Osteocyte (in vitro differentiated cells): ENCODE measurements around the gene PGLYRP4. TPM values are rescaled to one million over a fixed set of nuclear protein-coding genes. Genes with fewer than 3 reads are reported as not detected.

Experiments
- DNase-seq: peaks from one replicate; pipeline ENCODE4 v3.0.0; 2021; ENCODE audit warnings: mixed read lengths; ENCODE audit not compliant: unreplicated experiment; ENCODE audit errors: extremely low spot score
- H3K27ac Mint-ChIP-seq: one replicate; pipeline ENCODE4 v1.8.0; 2021; ENCODE audit warnings: mild to moderate bottlenecking, mixed read lengths; ENCODE audit not compliant: unreplicated experiment
- H3K27me3 Mint-ChIP-seq: one replicate; pipeline ENCODE4 v1.8.0; 2021; ENCODE audit warnings: mixed read lengths; ENCODE audit not compliant: unreplicated experiment
- H3K36me3 Mint-ChIP-seq: one replicate; pipeline ENCODE4 v1.8.0; 2021; ENCODE audit warnings: mixed read lengths; ENCODE audit not compliant: unreplicated experiment
- H3K4me1 Mint-ChIP-seq: one replicate; pipeline ENCODE4 v1.8.0; 2021; ENCODE audit warnings: mixed read lengths; ENCODE audit not compliant: unreplicated experiment
- H3K4me3 Mint-ChIP-seq: one replicate; pipeline ENCODE4 v1.8.0; 2021; ENCODE audit warnings: mild to moderate bottlenecking, moderate library complexity, mixed read lengths; ENCODE audit not compliant: unreplicated experiment
- H3K9me3 Mint-ChIP-seq: one replicate; pipeline ENCODE4 v1.8.0; 2021; ENCODE audit warnings: mixed read lengths; ENCODE audit not compliant: unreplicated experiment
- total RNA-seq: library from RNA; stranded (reverse); gene quantifications from 2 replicates; pipeline ENCODE4 v1.2.1, GENCODE V29; 2021
- TF ChIP-seq, protein P1 (sequence below): fragments of 200-600 bp; sonication (generic); IDR thresholded peaks from 2 replicates; pipeline ENCODE4 v1.5.0; 2021; ENCODE audit warnings: antibody characterized with exemption, mild to moderate bottlenecking, moderate library complexity

The PGLYRP4 gene
- total RNA-seq, 1 donor from 2014 or later = not detected

DNA sequence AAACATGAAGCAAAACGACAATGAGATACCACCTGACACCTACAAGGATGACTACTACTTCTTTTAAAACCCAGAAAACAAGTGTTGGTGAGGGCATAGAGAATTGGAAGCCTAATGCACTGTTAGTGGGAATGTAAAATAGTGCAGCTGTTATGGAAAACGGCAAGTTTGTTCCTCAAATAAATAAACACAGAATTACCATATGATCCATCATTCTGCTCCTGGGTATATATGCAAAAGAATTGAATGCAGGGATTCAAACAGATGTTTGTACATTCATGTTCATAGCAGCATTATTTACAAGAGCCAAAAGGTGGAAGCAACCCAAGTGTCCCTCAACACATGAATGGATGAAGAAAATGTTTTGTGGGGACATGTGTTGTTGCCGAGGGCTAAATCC lies 43.6 kb upstream of the PGLYRP4 start:
- Mint-ChIP-seq H3K9me3 (no peaks in the 10 kb centered on the region), H3K27ac (no peak overlapping the region), H3K36me3 (no peaks in the 10 kb centered on the region), H3K27me3 (no peaks in the 10 kb centered on the region), H3K4me3 (no peak overlapping the region), H3K4me1 (no peaks in the 10 kb centered on the region)
- no peak for DNase-seq
- TF ChIP-seq, protein P1, sequence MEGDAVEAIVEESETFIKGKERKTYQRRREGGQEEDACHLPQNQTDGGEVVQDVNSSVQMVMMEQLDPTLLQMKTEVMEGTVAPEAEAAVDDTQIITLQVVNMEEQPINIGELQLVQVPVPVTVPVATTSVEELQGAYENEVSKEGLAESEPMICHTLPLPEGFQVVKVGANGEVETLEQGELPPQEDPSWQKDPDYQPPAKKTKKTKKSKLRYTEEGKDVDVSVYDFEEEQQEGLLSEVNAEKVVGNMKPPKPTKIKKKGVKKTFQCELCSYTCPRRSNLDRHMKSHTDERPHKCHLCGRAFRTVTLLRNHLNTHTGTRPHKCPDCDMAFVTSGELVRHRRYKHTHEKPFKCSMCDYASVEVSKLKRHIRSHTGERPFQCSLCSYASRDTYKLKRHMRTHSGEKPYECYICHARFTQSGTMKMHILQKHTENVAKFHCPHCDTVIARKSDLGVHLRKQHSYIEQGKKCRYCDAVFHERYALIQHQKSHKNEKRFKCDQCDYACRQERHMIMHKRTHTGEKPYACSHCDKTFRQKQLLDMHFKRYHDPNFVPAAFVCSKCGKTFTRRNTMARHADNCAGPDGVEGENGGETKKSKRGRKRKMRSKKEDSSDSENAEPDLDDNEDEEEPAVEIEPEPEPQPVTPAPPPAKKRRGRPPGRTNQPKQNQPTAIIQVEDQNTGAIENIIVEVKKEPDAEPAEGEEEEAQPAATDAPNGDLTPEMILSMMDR = no peak

DNA sequence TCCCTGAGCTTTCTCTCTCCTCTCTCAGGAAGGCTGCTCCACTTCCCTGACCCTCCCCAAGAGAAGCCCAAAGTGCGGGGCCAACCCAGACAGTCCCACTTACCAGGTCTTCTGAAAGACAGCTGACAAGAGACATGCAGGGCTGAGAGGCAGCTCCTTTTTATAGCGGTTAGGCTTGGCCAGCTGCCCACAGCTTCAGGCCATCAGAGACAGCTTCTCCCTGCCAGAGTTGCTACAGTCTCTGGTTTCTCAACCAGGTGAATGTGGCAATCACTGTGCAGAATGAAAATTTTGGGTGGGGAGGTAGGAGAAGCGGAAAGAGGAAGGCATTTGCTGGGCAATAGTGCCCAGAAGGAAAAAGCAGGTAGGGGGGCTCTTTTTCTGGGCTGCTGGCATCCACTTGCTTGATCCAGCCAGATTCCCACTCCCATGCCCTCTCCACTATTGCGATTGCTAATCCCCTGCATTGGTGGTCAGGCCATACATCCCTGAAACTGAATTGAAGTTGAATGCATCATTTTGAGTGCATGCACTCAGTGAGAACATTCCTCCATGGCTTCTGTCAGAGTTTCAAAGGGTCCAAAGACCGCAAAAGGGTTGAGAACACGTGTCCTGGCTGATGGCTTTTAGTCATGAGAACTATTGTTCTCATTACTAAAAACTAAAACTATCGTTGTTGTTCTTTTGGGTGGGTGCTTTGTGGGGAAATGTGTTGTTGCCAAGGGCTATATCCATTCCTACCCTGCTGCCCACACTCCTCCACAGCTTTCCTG lies 42.5 kb upstream of the PGLYRP4 start, which contains the start of gene S100A8:
S100A8 (minus strand) TSS at position 136 of the 773 bp plus-strand sequence. CDS start 538 bp downstream, outside the sequence.
- H3K27ac Mint-ChIP-seq = no peak within 1 kb of the TSS
- H3K4me3 Mint-ChIP-seq = no peak within 1 kb of the TSS
- peaks cover 2% of the 10 kb centered on the region for H3K27me3 Mint-ChIP-seq
- TF ChIP-seq, protein P1 = no peak
- no peaks in the 10 kb centered on the region for H3K36me3 Mint-ChIP-seq
- DNase-seq = peak; percentile 71
- no peaks in the 10 kb centered on the region for H3K9me3 Mint-ChIP-seq
- no peaks in the 10 kb centered on the region for H3K4me1 Mint-ChIP-seq

GRCh38 chr1:153389973-153390879 lies 41.6 kb upstream of the PGLYRP4 start:
- Mint-ChIP-seq H3K27ac (no peak overlapping the region), H3K4me3 (no peak overlapping the region)

GRCh38 chr1:153389401-153389800 lies 40.8 kb upstream of the PGLYRP4 start:
- H3K27me3 Mint-ChIP-seq = peaks cover 2% of the 10 kb centered on the region
- H3K4me3 Mint-ChIP-seq = no peak overlapping the region
- no peak for DNase-seq
- H3K4me1 Mint-ChIP-seq = no peaks in the 10 kb centered on the region
- H3K36me3 Mint-ChIP-seq = no peaks in the 10 kb centered on the region
- TF ChIP-seq, protein P1 = no peak
- no peak overlapping the region for H3K27ac Mint-ChIP-seq
- no peaks in the 10 kb centered on the region for H3K9me3 Mint-ChIP-seq

More at GRCh38 chr1:153389973-153390879, 41.6 kb upstream of the PGLYRP4 start:
- TF ChIP-seq, protein P1 = no peak
- peak; percentile 77 for DNase-seq
- no peaks in the 10 kb centered on the region for H3K9me3 Mint-ChIP-seq
- no peaks in the 10 kb centered on the region for H3K36me3 Mint-ChIP-seq
- H3K4me1 Mint-ChIP-seq = no peaks in the 10 kb centered on the region
- H3K27me3 Mint-ChIP-seq = peaks cover 2% of the 10 kb centered on the region

DNA sequence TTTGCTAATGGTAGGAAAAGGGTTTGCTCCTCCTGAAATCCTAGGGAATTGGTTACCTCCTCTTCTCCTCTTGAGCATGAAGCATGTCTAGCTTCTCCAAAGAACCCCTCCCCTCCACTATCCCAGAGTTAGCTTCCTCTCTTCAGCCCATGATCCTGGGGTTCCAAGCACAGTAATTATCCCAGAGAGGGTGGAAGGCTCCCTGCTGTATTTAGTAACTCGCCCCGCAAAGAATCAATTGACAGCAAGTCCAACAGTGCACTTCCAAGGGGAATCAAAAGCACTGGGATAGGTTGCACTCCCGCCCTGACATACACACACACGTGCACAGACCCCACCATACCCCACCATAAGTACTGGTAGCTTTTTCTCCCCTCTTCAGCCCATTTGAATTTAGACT lies 39.1 kb upstream of the PGLYRP4 start:
- peak; percentile 48 for DNase-seq
- Mint-ChIP-seq H3K4me3 (no peak overlapping the region), H3K27me3 (peaks cover 2% of the 10 kb centered on the region), H3K4me1 (no peaks in the 10 kb centered on the region), H3K27ac (no peak overlapping the region), H3K36me3 (no peaks in the 10 kb centered on the region), H3K9me3 (peaks cover 4% of the 10 kb centered on the region)
- TF ChIP-seq, protein P1 = no peak
